ENCODE data around the gene PCNP. TPM values are rescaled to one million over a fixed set of nuclear protein-coding genes. Genes with fewer than 3 reads are reported as not detected.

PCNP gene
- total and polyA plus RNA-seq, 9 of the 15 experiments (the other 6 are each of a cell fraction or from before 2014, with no cell fraction given), result 54.3 to 170 (median 150) TPM

- Histone ChIP-seq H3K4me2 (ENCODE audit: insufficient read depth, low read length) (peak overlapping the region; percentile 93), H3K9me3 (replicated peaks; ENCODE audit: control insufficient read depth, insufficient read depth, low read depth, low read length) (no peaks in the 10 kb centered on the region), H3K36me3 (ENCODE audit: control insufficient read depth, insufficient read depth, low read length) (peaks cover 61% of the 10 kb centered on the region), H2AFZ (ENCODE audit: low read depth, low read length) (peak overlapping the region; percentile 64; the same call in 1 of the 2 replicates), H3K79me2 (ENCODE audit: control insufficient read depth, insufficient read depth, low read length) (peaks cover 100% of the 10 kb centered on the region), H3K9me1 (ENCODE audit: control insufficient read depth, insufficient read depth, low read length) (no peaks in the 10 kb centered on the region), H3K4me1 (replicated peaks in 1 of 2; ENCODE audit: control insufficient read depth in 2 of 2, insufficient read depth in 2 of 2, low read length in 2 of 2) (peaks cover 0 to 5% of the 10 kb centered on the region in 2 experiments; a peak in 3 of 5 replicates), H3K9ac (ENCODE audit: insufficient read depth in 1 of 2, low read depth in 2 of 2, low read length in 2 of 2) (peak overlapping the region; percentile 87 to 89; a peak in 3 of 4 replicates), H3K27me3 (ENCODE audit: control insufficient read depth in 2 of 2, insufficient read depth in 2 of 2, low read length in 2 of 2) (no peaks in the 10 kb centered on the region), H3K4me3 (peak overlapping the region; percentile 63), H3K27ac (ENCODE audit: extremely low read depth, low read depth, low read length) (peak overlapping the region; percentile 86), H4K20me1 (replicated peaks; ENCODE audit: control insufficient read depth, insufficient read depth, low read length) (no peaks in the 10 kb centered on the region)
- ChIA-PET POLR2A (interaction anchor here (0.6 to 0.7 kb wide), 2 partner anchors 57 to 1153 kb away, joined by 3 read pairs; no protein-coding TSS in a partner anchor), CTCF (ENCODE audit: low intra/inter-chr PET ratio) (interaction anchor here (0.6 to 2.8 kb wide), 3 partner anchors 62 to 567 kb away, joined by 3 to 9 read pairs (median 3); partner anchors contain the start of gene PCNP)
- DNase-seq (ENCODE audit: extremely low read depth in 1 of 4, low spot score in 3 of 4) (peak; percentile 40 to 85 (median 56)), ATAC-seq (peak; percentile 69), FAIRE-seq (peak; percentile 81)
- 0% methylated on average over 16 of the region's 18 CpGs for WGBS (ENCODE audit: insufficient coverage, low coverage, missing lambda C conversion rate)
- intact Hi-C loops (cut with micrococcal nuclease), result loop anchor here (1.0 to 10.0 kb wide), 3 partner anchors 62 to 261 kb away; partner anchors contain the start of genes PCNP and SENP7
- no TSS peak for BruUV-seq (replicated peaks)
- in situ Hi-C loops (cut with MboI), result no loop called here
- no peak for TF ChIP-seq RFX5 (IDR thresholded peaks at IDR 0.05; ENCODE audit: low read depth, low read length)
- TF ChIP-seq RBM34 (IDR thresholded peaks at IDR 0.05; ENCODE audit: borderline replicate concordance, insufficient read depth, low read length), result no peak
- TF ChIP-seq XRCC4 (IDR thresholded peaks at IDR 0.05; ENCODE audit: extremely low read depth, insufficient read depth, insufficient read length), result no peak
- TF ChIP-seq, protein P1, sequence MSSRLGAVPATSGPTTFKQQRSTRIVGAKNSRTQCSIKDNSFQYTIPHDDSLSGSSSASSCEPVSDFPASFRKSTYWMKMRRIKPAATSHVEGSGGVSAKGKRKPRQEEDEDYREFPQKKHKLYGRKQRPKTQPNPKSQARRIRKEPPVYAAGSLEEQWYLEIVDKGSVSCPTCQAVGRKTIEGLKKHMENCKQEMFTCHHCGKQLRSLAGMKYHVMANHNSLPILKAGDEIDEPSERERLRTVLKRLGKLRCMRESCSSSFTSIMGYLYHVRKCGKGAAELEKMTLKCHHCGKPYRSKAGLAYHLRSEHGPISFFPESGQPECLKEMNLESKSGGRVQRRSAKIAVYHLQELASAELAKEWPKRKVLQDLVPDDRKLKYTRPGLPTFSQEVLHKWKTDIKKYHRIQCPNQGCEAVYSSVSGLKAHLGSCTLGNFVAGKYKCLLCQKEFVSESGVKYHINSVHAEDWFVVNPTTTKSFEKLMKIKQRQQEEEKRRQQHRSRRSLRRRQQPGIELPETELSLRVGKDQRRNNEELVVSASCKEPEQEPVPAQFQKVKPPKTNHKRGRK (tag; IDR thresholded peaks at IDR 0.05), result no peak
- TF ChIP-seq TBL1XR1 (IDR thresholded peaks at IDR 0.05; ENCODE audit: low read length in 2 of 2), result no peak
- peak; percentile 28 for TF ChIP-seq TAF1 (IDR thresholded peaks at IDR 0.05; ENCODE audit: control insufficient read depth, extremely low read depth, insufficient read depth, low read length, severe bottlenecking)
- no peak for TF ChIP-seq TARDBP (IDR thresholded peaks at IDR 0.05)
- TF ChIP-seq USF1 (CRISPR knock-in tag; IDR thresholded peaks at IDR 0.05), result no peak
- TF ChIP-seq ESRRA (IDR thresholded peaks at IDR 0.05; ENCODE audit: borderline replicate concordance, low read depth), result no peak
- no peak for TF ChIP-seq ETV6 (IDR thresholded peaks at IDR 0.05; ENCODE audit: borderline replicate concordance in 1 of 2, low read depth in 2 of 2, low read length in 1 of 2)
- no peak for TF ChIP-seq ETV6 (CRISPR knock-in tag; IDR thresholded peaks at IDR 0.05; ENCODE audit: borderline replicate concordance)
- TF ChIP-seq DEAF1 (CRISPR knock-in tag; IDR thresholded peaks at IDR 0.05), result no peak
- TF ChIP-seq SMARCB1 (IDR thresholded peaks at IDR 0.05; ENCODE audit: insufficient read length, low read depth), result no peak
- no peak for TF ChIP-seq SAFB2 (IDR thresholded peaks at IDR 0.05; ENCODE audit: borderline replicate concordance, low read depth, low read length, severe bottlenecking)
- 0 out of 2 replicates have a peak, but pooled peaks have one; percentile 18 for TF ChIP-seq TFAP4 (CRISPR knock-in tag; IDR thresholded peaks at IDR 0.05; ENCODE audit: borderline replicate concordance)
Measured at GRCh38 chr3:101635954-101636798, 62.2 kb downstream of the PCNP start.

All from K562 (cell line).